Measurements from ENCODE around the gene TUBA1C. TPM values are rescaled to one million over a fixed set of nuclear protein-coding genes. Genes with fewer than 3 reads are reported as not detected.
A peak's percentile ranks its signal among the peaks of the same experiment; 100 is the strongest.
"Not testable (repeated sequence)": the region's sequence is repeated elsewhere in the genome, so short reads cannot be mapped to it uniquely, and the experiment has no call there.

Gene TUBA1C
- total RNA-seq, 1 donor from 2014 or later, result 187 TPM

GRCh38 chr12:49264466-49264872 lies 413 bp upstream of the TUBA1C start:
- Mint-ChIP-seq H3K36me3 (peaks cover 15% of the 10 kb centered on the region), H3K9me3 (no peaks in the 10 kb centered on the region), H3K27me3 (no peaks in the 10 kb centered on the region), H3K4me3 (peak overlapping the region; percentile 95), H3K4me1 (ENCODE audit: unreplicated experiment) (peaks cover 23% of the 10 kb centered on the region), H3K27ac (peak overlapping the region; percentile 85)
- peak; percentile 14 for TF ChIP-seq CTCF (conservative IDR thresholded peaks at IDR 0.05)
- DNase-seq (ENCODE audit: extremely low spot score, unreplicated experiment), result peak; percentile 71

- Mint-ChIP-seq H3K36me3 (peaks cover 28% of the 10 kb centered on the region), H3K4me1 (ENCODE audit: unreplicated experiment) (peaks cover 12% of the 10 kb centered on the region)
Observed at GRCh38 chr12:49269191-49269590, 4.3 kb downstream of the TUBA1C start.

GRCh38 chr12:49272790-49273725 lies 8.2 kb downstream of the TUBA1C start:
- Mint-ChIP-seq H3K27ac (no peak overlapping the region), H3K4me1 (ENCODE audit: unreplicated experiment) (peaks cover 10% of the 10 kb centered on the region), H3K36me3 (peaks cover 25% of the 10 kb centered on the region), H3K27me3 (peaks cover 3% of the 10 kb centered on the region), H3K9me3 (no peaks in the 10 kb centered on the region), H3K4me3 (no peak overlapping the region)
- no peak for DNase-seq (ENCODE audit: extremely low spot score, unreplicated experiment)
- no peak for TF ChIP-seq CTCF (conservative IDR thresholded peaks at IDR 0.05)

More at GRCh38 chr12:49269191-49269590, 4.3 kb downstream of the TUBA1C start:
- H3K27me3 Mint-ChIP-seq; H3K9me3 Mint-ChIP-seq; DNase-seq (ENCODE audit: extremely low spot score, unreplicated experiment): not testable (repeated sequence)
- peak overlapping the region; percentile 88 for H3K27ac Mint-ChIP-seq
- peak overlapping the region; percentile 31 for H3K4me3 Mint-ChIP-seq

- Mint-ChIP-seq H3K27me3 (peaks cover 3% of the 10 kb centered on the region), H3K4me3 (no peak overlapping the region), H3K36me3 (peaks cover 21% of the 10 kb centered on the region), H3K4me1 (ENCODE audit: unreplicated experiment) (peaks cover 5% of the 10 kb centered on the region), H3K9me3 (no peaks in the 10 kb centered on the region), H3K27ac (no peak overlapping the region)
- DNase-seq (ENCODE audit: extremely low spot score, unreplicated experiment), result no peak
- TF ChIP-seq CTCF (conservative IDR thresholded peaks at IDR 0.05), result no peak
Observed at GRCh38 chr12:49273726-49274395, 9.0 kb downstream of the TUBA1C start.

- Mint-ChIP-seq H3K36me3 (peaks cover 17% of the 10 kb centered on the region), H3K27me3 (peaks cover 3% of the 10 kb centered on the region), H3K9me3 (no peaks in the 10 kb centered on the region), H3K4me1 (ENCODE audit: unreplicated experiment) (peaks cover 8% of the 10 kb centered on the region), H3K4me3 (no peak overlapping the region), H3K27ac (peak overlapping the region; percentile 12)
- DNase-seq (ENCODE audit: extremely low spot score, unreplicated experiment), result no peak
- no peak for TF ChIP-seq CTCF (conservative IDR thresholded peaks at IDR 0.05)
Observed at GRCh38 chr12:49274396-49275069, 9.7 kb downstream of the TUBA1C start.

All from type B pancreatic cell (in vitro differentiated cells).